ENCODE measurements around the gene POU2F3. TPM values are rescaled to one million over a fixed set of nuclear protein-coding genes. Genes with fewer than 3 reads are reported as not detected.

The POU2F3 gene
- total and polyA plus RNA-seq, 2 donors (not counting 1 experiment from before 2014, with no cell fraction given), result not detected

- Histone ChIP-seq H3K4me2 (ENCODE audit: extremely low read depth, insufficient read depth, low read length) (peak overlapping the region; percentile 45), H3K9ac (ENCODE audit: insufficient read depth, low read length) (no peak overlapping the region), H3K9me3 (ENCODE audit: control insufficient read depth, insufficient read depth, low read depth, low read length) (no peaks in the 10 kb centered on the region), H2AFZ (ENCODE audit: low read length) (peak overlapping the region; percentile 67), H3K36me3 (ENCODE audit: control insufficient read depth, insufficient read depth, low read length) (no peaks in the 10 kb centered on the region), H3K4me3 (replicated peaks in 1 of 4; ENCODE audit: control extremely low read depth in 1 of 4, insufficient read depth in 1 of 4, low read depth in 3 of 4, low read length in 4 of 4) (no peak overlapping the region), H3K4me1 (ENCODE audit: control insufficient read depth, extremely low read depth, insufficient read depth, low read length) (peaks cover 11% of the 10 kb centered on the region), H3K27me3 (ENCODE audit: control insufficient read depth, insufficient read depth, low read length) (peaks cover 2% of the 10 kb centered on the region), H3K79me2 (ENCODE audit: control insufficient read depth, insufficient read depth, low read length) (no peaks in the 10 kb centered on the region), H3K27ac (ENCODE audit: insufficient read depth, low read length) (peak overlapping the region; percentile 52), H4K20me1 (ENCODE audit: control insufficient read depth, extremely low read depth, insufficient read depth, low read length) (no peaks in the 10 kb centered on the region)
- peak; percentile 86 to 93 for DNase-seq (ENCODE audit: low read depth in 2 of 2)
- TF ChIP-seq EZH2 (IDR thresholded peaks at IDR 0.05; ENCODE audit: low read length, missing control alignments) (no peak), CTCF (conservative IDR thresholded peaks at IDR 0.05 in 1 of 2, IDR thresholded peaks at IDR 0.05 in 1 of 2; ENCODE audit: low read depth in 1 of 2, low read length in 2 of 2) (peak; percentile 61 to 66)
Observed at GRCh38 chr11:120306519-120307242, 66.7 kb downstream of the POU2F3 start.

GRCh38 chr11:120307476-120307875, 67.5 kb downstream of the POU2F3 start:
- Histone ChIP-seq H3K27me3 (ENCODE audit: control insufficient read depth, insufficient read depth, low read length) (no peaks in the 10 kb centered on the region), H3K27ac (ENCODE audit: insufficient read depth, low read length) (no peak overlapping the region), H3K4me2 (ENCODE audit: extremely low read depth, insufficient read depth, low read length) (no peak overlapping the region), H3K4me1 (ENCODE audit: control insufficient read depth, extremely low read depth, insufficient read depth, low read length) (peaks cover 11% of the 10 kb centered on the region), H3K36me3 (ENCODE audit: control insufficient read depth, insufficient read depth, low read length) (no peaks in the 10 kb centered on the region), H3K79me2 (ENCODE audit: control insufficient read depth, insufficient read depth, low read length) (no peaks in the 10 kb centered on the region), H3K9ac (ENCODE audit: insufficient read depth, low read length) (no peak overlapping the region), H4K20me1 (ENCODE audit: control insufficient read depth, extremely low read depth, insufficient read depth, low read length) (no peaks in the 10 kb centered on the region), H3K4me3 (replicated peaks in 1 of 4; ENCODE audit: control extremely low read depth in 1 of 4, insufficient read depth in 1 of 4, low read depth in 3 of 4, low read length in 4 of 4) (no peak overlapping the region), H3K9me3 (ENCODE audit: control insufficient read depth, insufficient read depth, low read depth, low read length) (no peaks in the 10 kb centered on the region), H2AFZ (ENCODE audit: low read length) (no peak overlapping the region)
- no peak for DNase-seq (ENCODE audit: low read depth in 2 of 2)
- no peak for TF ChIP-seq EZH2 (IDR thresholded peaks at IDR 0.05; ENCODE audit: low read length, missing control alignments)

DNA sequence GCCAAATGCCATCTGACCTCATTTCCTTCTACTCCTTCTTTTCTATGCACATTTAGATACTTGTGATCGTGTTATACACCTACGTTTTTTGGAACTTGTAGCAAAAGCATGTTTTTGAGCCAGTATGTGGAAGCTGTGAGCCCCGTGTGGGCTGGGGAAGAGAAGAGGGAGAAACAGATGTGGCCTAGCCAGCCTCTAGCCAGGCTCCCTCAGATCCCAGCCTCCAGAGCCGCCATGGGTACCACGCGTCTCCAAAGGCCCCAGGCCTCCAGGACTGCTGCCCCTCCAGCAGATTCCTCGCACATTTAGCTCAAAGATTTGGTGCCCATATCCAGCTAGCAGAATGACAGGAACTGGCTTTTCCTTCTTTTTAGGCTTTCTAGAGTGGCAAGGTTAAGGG, 68.1 kb downstream of the POU2F3 start:
- H3K36me3 ChIP-seq (ENCODE audit: control insufficient read depth, insufficient read depth, low read length), result no peaks in the 10 kb centered on the region
- H3K4me2 ChIP-seq (ENCODE audit: extremely low read depth, insufficient read depth, low read length), result no peak overlapping the region
- no peak overlapping the region for H2AFZ ChIP-seq (ENCODE audit: low read length)
- H3K4me1 ChIP-seq (ENCODE audit: control insufficient read depth, extremely low read depth, insufficient read depth, low read length), result peaks cover 11% of the 10 kb centered on the region
- no peaks in the 10 kb centered on the region for H4K20me1 ChIP-seq (ENCODE audit: control insufficient read depth, extremely low read depth, insufficient read depth, low read length)
- H3K4me3 ChIP-seq (replicated peaks in 1 of 4; ENCODE audit: control extremely low read depth in 1 of 4, insufficient read depth in 1 of 4, low read depth in 3 of 4, low read length in 4 of 4), result no peak overlapping the region
- H3K27me3 ChIP-seq (ENCODE audit: control insufficient read depth, insufficient read depth, low read length), result no peaks in the 10 kb centered on the region
- H3K79me2 ChIP-seq (ENCODE audit: control insufficient read depth, insufficient read depth, low read length), result no peaks in the 10 kb centered on the region
- TF ChIP-seq EZH2 (IDR thresholded peaks at IDR 0.05; ENCODE audit: low read length, missing control alignments), result no peak
- TF ChIP-seq CTCF (conservative IDR thresholded peaks at IDR 0.05 in 1 of 2, IDR thresholded peaks at IDR 0.05 in 1 of 2; ENCODE audit: low read depth in 1 of 2, low read length in 2 of 2), result no peak
- H3K9me3 ChIP-seq (ENCODE audit: control insufficient read depth, insufficient read depth, low read depth, low read length), result no peaks in the 10 kb centered on the region
- H3K9ac ChIP-seq (ENCODE audit: insufficient read depth, low read length), result no peak overlapping the region
- no peak for DNase-seq (ENCODE audit: low read depth in 2 of 2)
- H3K27ac ChIP-seq (ENCODE audit: insufficient read depth, low read length), result no peak overlapping the region
